NCI-H774 (cell line): Measurements from ENCODE around the gene DNTT.

Experiments
- DNase-seq: peaks from one replicate; lab custom pipeline; 2025; lab: John Stamatoyannopoulos, UW

DNTT gene

DNA sequence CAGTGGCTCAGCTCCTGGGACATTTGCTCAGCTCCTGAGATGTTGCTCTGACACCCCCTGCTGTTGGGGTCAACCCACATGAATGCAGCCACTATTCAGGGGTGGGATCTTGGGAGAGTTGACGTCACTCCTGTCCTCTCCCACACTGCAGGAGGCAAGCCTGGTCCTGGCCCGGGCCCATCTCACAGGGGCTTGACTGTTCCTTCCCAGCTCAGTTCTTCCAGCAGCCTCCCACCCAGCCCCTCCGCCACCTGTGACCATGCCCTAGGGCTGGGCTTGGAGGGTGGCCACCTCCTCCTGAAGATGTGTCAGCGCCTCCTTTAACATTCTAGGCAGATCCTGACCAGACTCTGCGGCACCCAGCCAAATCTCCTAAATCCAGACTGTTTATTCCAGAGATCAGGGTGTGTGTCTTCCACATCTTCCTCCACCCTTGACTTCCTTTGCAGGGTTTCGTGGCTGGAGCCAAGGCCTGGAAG lies 73.6 kb downstream of the DNTT start:
- no peak for DNase-seq

DNA sequence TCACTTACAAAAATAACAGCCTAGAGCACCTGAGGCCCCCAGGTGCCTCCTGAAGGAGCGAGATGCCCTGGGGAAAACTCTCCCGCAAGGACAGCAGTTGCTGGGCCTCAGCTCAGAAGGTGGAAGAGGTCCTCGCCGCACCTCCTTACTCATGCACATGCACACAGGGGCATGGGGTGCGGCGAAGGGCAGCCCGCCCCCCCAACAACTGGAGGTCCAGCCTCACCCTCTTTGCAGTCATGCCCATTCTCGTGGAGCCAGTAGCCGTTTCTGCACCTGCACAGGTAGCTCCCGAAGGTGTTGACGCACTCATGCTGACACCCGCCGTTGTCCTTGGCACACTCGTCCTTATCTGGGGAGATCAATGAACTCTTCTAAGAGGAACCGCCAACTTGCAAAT lies 74.5 kb downstream of the DNTT start:
- DNase-seq = no peak

DNA sequence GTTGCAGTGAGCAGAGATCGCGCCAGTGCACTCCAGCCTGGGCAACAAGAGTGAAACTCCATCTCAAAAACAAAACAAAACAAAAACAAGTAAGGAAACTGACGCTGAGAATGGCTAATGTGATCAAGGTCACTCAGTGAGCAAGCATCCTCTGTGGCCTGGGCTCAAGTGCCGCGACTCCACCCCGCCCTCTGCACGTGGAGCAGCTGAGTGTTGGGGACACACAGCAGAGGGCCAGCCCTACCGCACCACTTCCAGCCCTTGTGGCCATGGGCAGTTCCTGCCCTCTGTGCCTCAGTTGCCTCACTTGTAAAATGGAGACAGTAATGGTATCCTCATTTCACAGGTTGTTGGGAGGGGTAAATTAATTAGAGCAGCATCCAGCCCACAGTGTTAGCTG lies 75.5 kb downstream of the DNTT start:
- no peak for DNase-seq

DNA sequence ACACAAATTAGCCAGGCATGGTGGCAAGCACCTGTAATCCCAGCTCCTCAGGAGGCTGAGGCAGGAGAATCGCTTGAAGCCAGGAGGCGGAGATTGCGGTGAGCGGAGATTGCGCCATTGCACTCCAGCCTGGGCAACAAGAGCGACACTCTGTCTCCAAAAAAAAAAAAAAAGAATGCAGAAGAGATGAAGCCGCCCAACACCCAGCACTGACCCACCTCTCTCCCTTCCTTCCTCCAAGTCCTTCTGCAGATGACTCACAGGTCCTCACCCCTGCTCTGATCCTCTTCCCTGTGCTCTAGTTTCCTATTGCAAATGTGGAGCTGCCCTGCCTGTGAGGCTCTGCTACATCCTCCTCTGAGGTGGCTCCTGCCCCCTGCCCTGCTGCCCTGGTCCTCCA lies 76.6 kb downstream of the DNTT start:
- DNase-seq = no peak

DNA sequence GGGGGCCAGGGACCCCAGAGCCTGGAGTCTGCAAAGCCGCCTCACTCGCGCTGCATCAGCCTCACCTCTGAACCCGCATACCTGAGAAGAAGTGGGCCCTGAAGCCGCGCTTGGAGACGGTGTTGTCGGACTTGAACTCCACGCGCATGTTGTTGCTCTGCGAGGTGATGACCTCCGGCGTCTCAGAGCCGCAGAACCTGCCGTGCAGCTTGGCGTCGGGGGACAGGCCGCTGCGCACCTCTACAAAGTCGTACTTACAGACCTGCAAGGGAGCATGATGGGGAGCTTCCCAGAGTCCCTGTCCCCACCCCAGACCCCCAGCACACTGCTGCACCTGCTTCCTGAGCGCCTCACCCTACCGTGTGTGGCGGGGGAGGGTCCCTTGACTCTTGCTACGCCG lies 80.3 kb downstream of the DNTT start:
- no peak for DNase-seq

DNA sequence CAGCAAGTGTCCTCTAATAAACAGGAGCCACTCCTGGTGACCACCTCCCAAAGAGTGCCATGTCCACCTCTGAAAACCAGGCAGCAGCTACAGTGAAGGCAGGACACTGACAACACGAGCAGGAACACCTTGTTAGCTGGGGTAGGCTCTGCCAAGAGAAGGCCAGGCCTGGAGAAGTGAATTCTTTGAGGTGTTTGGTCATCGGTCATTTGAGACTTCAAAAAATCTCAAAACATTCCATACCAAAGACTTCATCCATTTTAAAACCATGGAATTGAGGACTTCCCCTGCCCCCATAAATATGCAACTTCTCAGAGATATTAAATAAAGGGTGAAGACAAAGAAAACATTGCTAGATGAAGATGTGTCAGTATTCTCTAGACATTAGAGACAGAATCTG lies 82.9 kb downstream of the DNTT start:
- no peak for DNase-seq

DNA sequence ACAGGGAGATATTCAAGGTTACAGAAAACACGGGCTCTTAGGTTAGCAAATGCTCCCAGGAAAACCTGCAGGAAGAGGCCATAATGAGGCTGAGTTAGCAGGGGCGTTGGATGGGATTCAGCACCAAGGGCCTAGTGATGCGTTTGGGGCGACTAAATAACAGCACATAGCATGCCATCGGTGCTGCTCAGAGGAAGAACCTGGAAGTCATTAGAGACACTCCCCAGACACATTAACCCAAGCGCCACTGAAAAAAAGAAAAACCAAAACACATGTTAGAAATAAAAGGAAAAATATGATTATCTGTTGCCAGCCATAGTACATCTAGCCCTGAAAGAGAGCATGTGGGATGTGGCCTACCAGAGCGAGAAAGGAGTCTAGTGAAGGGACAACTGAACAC lies 83.4 kb downstream of the DNTT start:
- no peak for DNase-seq
